PC-9 (cell line): ENCODE results near the gene XXYLT1. TPM values are rescaled to one million over a fixed set of nuclear protein-coding genes. Genes with fewer than 3 reads are reported as not detected.

Experiments used
- BruUV-seq: library from RNA; stranded (reverse); fragments of 400-500 nt; replicated peaks from 2 replicates; lab custom pipeline; 2021; lab: Mats Ljungman, UMichigan
- CTCF ChIA-PET: fragments of 300-600 bp; sonication (Branson Sonifier 250); formaldehyde crosslinking; loops from one replicate; lab custom pipeline; 2022; ENCODE audit warnings: antibody characterized with exemption; lab: Charles Lee
- POLR2A ChIA-PET: fragments of 300-600 bp; sonication (Branson Sonifier 250); formaldehyde crosslinking; loops from one replicate; lab custom pipeline; 2022; ENCODE audit warnings: antibody characterized with exemption; ENCODE audit not compliant: unreplicated experiment; lab: Charles Lee
- DNase-seq, 2 experiments: peaks; one replicate each; pipeline versions ENCODE4 v3.0.0 to v3.0.0-alpha.2; 2015 to 2022; ENCODE audit warnings: mixed read lengths in 1 of 2
- H2AFZ ChIP-seq: fragments of 200-600 bp; sonication (generic); 2 replicates; pipeline ENCODE4 v1.8.1; 2017; ENCODE audit warnings: antibody characterized with exemption
- H3F3A ChIP-seq: fragments of 200-600 bp; sonication (generic); 2 replicates; pipeline ENCODE4 v1.8.1; 2017; ENCODE audit warnings: antibody characterized with exemption, mild to moderate bottlenecking, low read depth; ENCODE audit not compliant: insufficient read depth
- H3K27ac ChIP-seq: fragments of 200-600 bp; sonication (generic); 2 replicates; pipeline ENCODE4 v1.6.1; 2016; ENCODE audit warnings: mixed run types
- H3K27me3 ChIP-seq: fragments of 200-600 bp; sonication (generic); 2 replicates; pipeline ENCODE4 v1.6.1; 2016; ENCODE audit warnings: low read depth, mixed run types; ENCODE audit not compliant: insufficient read depth
- H3K36me3 ChIP-seq: fragments of 200-600 bp; sonication (generic); 2 replicates; pipeline ENCODE4 v1.6.1; 2016; ENCODE audit warnings: low read depth, mixed run types
- H3K4me1 ChIP-seq: fragments of 200-600 bp; sonication (generic); replicated peaks from 2 replicates; pipeline ENCODE4 v1.6.1; 2016; ENCODE audit warnings: mixed run types; ENCODE audit not compliant: insufficient read depth
- H3K4me2 ChIP-seq: fragments of 200-600 bp; sonication (generic); 2 replicates; pipeline ENCODE4 v1.6.1; 2017; ENCODE audit warnings: mixed run types
- H3K4me3 ChIP-seq: fragments of 200-600 bp; sonication (generic); 2 replicates; pipeline ENCODE4 v1.6.1; 2016; ENCODE audit warnings: mixed run types
- H3K79me2 ChIP-seq: fragments of 200-600 bp; sonication (generic); 2 replicates; pipeline ENCODE4 v1.6.1; 2017; ENCODE audit warnings: low read depth, mixed run types
- H3K9me2 ChIP-seq: fragments of 200-600 bp; sonication (generic); 2 replicates; pipeline ENCODE4 v1.8.1; 2017; ENCODE audit warnings: mild to moderate bottlenecking; ENCODE audit not compliant: insufficient read depth
- H3K9me3 ChIP-seq: fragments of 200-600 bp; sonication (generic); 2 replicates; pipeline ENCODE4 v1.8.1; 2016; ENCODE audit warnings: low read depth; ENCODE audit not compliant: insufficient read depth
- H4K20me1 ChIP-seq: fragments of 200-600 bp; sonication (generic); 2 replicates; pipeline ENCODE4 v1.8.1; 2017; ENCODE audit not compliant: insufficient read depth
- EZH2 ChIP-seq: fragments of 200-600 bp; sonication (generic); IDR thresholded peaks from 2 replicates; pipeline ENCODE4 v1.8.0; 2017; ENCODE audit warnings: antibody characterized with exemption, low read depth
- intact Hi-C: fragments of 100-400 bp; cut with micrococcal nuclease; formaldehyde crosslinking; loops from one replicate; pipeline ENCODE4 v1.10.0; 2022; ENCODE audit not compliant: unreplicated experiment
- total RNA-seq: library from RNA; stranded (reverse); gene quantifications from 2 replicates; pipeline ENCODE4 v1.2.3, GENCODE V29; 2021
- TF ChIP-seq, protein P1 (sequence below): fragments of 200-600 bp; sonication (generic); conservative IDR thresholded peaks from 2 replicates; pipeline ENCODE4 v1.6.1; 2017; ENCODE audit warnings: mixed run types, antibody characterized with exemption, mild to moderate bottlenecking, moderate library complexity

The XXYLT1 gene
- total RNA-seq, 1 experiment from 2014 or later = 13.3 TPM

DNA sequence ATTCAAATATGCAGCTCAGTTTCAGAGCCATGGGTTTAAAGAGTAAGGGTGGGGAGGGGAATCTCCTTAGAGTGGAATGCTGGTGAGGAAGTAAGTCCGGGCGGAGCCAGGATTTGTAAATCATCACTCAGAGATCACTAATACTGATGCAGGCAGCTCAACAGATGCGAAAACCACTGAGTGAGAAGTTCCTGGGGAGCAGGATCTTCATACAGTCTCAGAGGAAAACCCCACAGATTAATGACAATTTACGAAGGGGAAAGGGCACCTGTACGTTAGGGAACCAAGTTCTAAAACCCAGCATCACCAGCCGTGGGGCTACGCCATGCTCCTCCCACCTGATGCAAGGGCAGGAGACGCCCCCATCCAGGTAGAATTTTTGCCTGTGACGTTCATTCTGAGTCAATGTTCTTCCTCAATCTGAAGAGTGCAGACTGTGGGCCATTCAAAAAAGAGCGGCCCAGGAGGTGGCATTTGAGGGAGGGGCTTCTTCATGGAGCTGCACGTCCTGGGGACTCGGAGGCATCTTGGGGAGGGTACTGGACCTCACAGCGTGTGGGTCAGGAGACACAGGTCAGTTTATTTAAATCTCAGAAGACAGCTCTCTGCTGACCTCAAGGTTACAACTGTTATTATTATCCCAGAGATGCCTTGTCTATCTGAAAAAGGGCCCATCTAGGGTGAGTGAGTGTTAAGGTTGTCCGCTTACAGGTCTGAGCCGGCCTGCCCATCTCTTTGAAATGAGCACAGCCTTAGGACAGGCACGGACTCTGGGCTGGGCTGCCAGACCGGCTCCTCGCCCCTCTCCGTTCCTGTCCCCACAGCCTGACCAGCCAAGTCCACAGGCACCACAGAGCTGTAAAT is 228.0 kb downstream of the XXYLT1 start:
- DNase-seq = peak; percentile 8 to 38
- Histone ChIP-seq H3K4me3 (no peak overlapping the region), H3K9me3 (no peaks in the 10 kb centered on the region), H2AFZ (no peak overlapping the region), H3K27me3 (no peaks in the 10 kb centered on the region), H3K9me2 (no peaks in the 10 kb centered on the region), H3K27ac (no peak overlapping the region), H3K79me2 (no peaks in the 10 kb centered on the region), H3K36me3 (no peaks in the 10 kb centered on the region), H3K4me2 (no peak overlapping the region; the same call in 1 of the 2 replicates), H4K20me1 (no peaks in the 10 kb centered on the region), H3F3A (peaks cover 12% of the 10 kb centered on the region), H3K4me1 (peaks cover 41% of the 10 kb centered on the region)
- no TSS peak for BruUV-seq
- ChIA-PET CTCF (interaction anchor here (0.5 kb wide), 1 partner anchor 64 kb away, joined by 3 read pairs; no protein-coding TSS in a partner anchor), POLR2A (interaction anchor here (0.7 kb wide), 1 partner anchor 12 kb away, joined by 4 read pairs; no protein-coding TSS in a partner anchor)
- TF ChIP-seq, protein P1, sequence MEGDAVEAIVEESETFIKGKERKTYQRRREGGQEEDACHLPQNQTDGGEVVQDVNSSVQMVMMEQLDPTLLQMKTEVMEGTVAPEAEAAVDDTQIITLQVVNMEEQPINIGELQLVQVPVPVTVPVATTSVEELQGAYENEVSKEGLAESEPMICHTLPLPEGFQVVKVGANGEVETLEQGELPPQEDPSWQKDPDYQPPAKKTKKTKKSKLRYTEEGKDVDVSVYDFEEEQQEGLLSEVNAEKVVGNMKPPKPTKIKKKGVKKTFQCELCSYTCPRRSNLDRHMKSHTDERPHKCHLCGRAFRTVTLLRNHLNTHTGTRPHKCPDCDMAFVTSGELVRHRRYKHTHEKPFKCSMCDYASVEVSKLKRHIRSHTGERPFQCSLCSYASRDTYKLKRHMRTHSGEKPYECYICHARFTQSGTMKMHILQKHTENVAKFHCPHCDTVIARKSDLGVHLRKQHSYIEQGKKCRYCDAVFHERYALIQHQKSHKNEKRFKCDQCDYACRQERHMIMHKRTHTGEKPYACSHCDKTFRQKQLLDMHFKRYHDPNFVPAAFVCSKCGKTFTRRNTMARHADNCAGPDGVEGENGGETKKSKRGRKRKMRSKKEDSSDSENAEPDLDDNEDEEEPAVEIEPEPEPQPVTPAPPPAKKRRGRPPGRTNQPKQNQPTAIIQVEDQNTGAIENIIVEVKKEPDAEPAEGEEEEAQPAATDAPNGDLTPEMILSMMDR = no peak
- no peak for TF ChIP-seq EZH2
- intact Hi-C loops = no loop called here

DNA sequence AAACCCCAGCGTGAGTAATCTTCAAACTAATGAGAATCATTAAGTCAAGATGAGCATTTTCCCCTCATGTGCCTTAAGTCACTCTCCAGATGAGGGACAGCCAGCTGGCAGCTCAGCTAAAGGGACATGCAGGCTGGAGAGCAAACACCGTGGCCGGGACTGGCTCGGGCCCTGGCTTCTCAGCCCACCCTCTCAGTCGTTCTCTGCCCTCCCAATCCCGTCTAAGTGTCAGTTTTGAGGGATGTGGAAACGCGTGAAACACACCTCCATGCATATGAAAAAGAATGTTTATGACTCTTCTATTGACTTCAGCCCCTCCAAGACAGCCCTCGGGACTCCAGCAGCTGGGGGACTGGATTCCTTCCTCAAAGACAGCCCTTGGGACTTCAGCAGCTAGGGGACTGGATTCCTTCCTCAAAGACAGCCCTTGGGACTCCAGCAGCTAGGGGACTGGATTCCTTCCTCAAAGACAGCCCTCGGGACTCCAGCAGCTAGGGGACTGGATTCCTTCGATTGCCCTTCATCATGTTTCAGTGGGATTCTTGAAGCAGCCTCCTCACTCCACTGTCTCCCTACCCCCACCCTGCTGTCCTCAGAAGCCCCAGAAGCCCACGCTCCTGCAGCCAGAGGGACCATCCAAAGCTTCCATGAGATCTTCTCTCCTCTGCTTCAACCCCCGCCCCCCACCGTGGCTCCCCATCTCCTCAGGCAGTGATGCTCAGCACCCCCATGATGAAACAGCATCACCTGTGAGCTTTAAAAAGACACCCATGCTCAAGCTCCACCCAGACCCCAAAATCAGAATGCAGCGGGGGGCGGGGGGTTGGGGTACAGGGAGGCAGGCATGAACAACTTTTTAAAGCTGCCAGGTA is 228.9 kb downstream of the XXYLT1 start:
- POLR2A ChIA-PET = interaction anchor here (0.7 kb wide), 1 partner anchor 11 kb away, joined by 4 read pairs; no protein-coding TSS in a partner anchor
- H3K9me3 ChIP-seq = no peaks in the 10 kb centered on the region
- peak in 1 of 2 experiments; percentile 10 for DNase-seq

More for the DNA sequence above, 228.9 kb downstream of the XXYLT1 start:
- H4K20me1 ChIP-seq = no peaks in the 10 kb centered on the region
- no peaks in the 10 kb centered on the region for H3K36me3 ChIP-seq
- H3K4me1 ChIP-seq = peaks cover 41% of the 10 kb centered on the region
- CTCF ChIA-PET = interaction anchor here (0.5 to 0.7 kb wide), 2 partner anchors 65 kb away, joined by 3 to 4 read pairs; no protein-coding TSS in a partner anchor
- no peak for TF ChIP-seq EZH2
- TF ChIP-seq, protein P1 = no peak
- H3K9me2 ChIP-seq = no peaks in the 10 kb centered on the region
- no peak overlapping the region for H3K4me3 ChIP-seq
- H3K4me2 ChIP-seq = no peak overlapping the region; the same call in 1 of the 2 replicates
- no TSS peak for BruUV-seq
- H3K27ac ChIP-seq = no peak overlapping the region
- no peaks in the 10 kb centered on the region for H3K79me2 ChIP-seq
- peaks cover 12% of the 10 kb centered on the region for H3F3A ChIP-seq
- intact Hi-C loops = loop anchor here (2.0 kb wide), 1 partner anchor 171 kb away; no protein-coding TSS in a partner anchor
- no peak overlapping the region for H2AFZ ChIP-seq
- H3K27me3 ChIP-seq = no peaks in the 10 kb centered on the region
